ENCODE data around the gene PAPOLG.

- TF ChIP-seq, protein P1, sequence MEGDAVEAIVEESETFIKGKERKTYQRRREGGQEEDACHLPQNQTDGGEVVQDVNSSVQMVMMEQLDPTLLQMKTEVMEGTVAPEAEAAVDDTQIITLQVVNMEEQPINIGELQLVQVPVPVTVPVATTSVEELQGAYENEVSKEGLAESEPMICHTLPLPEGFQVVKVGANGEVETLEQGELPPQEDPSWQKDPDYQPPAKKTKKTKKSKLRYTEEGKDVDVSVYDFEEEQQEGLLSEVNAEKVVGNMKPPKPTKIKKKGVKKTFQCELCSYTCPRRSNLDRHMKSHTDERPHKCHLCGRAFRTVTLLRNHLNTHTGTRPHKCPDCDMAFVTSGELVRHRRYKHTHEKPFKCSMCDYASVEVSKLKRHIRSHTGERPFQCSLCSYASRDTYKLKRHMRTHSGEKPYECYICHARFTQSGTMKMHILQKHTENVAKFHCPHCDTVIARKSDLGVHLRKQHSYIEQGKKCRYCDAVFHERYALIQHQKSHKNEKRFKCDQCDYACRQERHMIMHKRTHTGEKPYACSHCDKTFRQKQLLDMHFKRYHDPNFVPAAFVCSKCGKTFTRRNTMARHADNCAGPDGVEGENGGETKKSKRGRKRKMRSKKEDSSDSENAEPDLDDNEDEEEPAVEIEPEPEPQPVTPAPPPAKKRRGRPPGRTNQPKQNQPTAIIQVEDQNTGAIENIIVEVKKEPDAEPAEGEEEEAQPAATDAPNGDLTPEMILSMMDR (IDR thresholded peaks at IDR 0.05; ENCODE audit: insufficient read depth, low read length, poor library complexity, severe bottlenecking) = no peak
- no peak for TF ChIP-seq EZH2phosphoT487 (conservative IDR thresholded peaks at IDR 0.05; ENCODE audit: low read length)
Measured at GRCh38 chr2:60821587-60822302, 65.7 kb downstream of the PAPOLG start.

Measured in SU-DHL-6 (cell line).